GM12878 (cell line): ENCODE data around the gene MTIF3. TPM values are rescaled to one million over a fixed set of nuclear protein-coding genes. Genes with fewer than 3 reads are reported as not detected.

Source experiments
- ATAC-seq: fragments of 200-7000 bp; cut with Tn5 transposase; 3 replicates; pipeline ENCODE4 v1.9.1; 2020; ENCODE audit warnings: mild to moderate bottlenecking, moderate library complexity
- BruUV-seq: library from RNA; stranded (reverse); fragments of 400-500 nt; replicated peaks from 2 replicates; lab custom pipeline; 2021; lab: Mats Ljungman, UMichigan
- CTCF ChIA-PET: fragments of 300-600 bp; sonication (Branson Sonifier 250); formaldehyde crosslinking; extraction: SDS; loops from one replicate; lab custom pipeline; 2021; ENCODE audit warnings: inconsistent platforms; lab: Yijun Ruan, JAX
- POLR2A ChIA-PET: fragments of 350-600 bp; formaldehyde crosslinking; extraction: SDS; loops from one replicate; lab custom pipeline; 2021; ENCODE audit warnings: inconsistent platforms; lab: Charles Lee
- RAD21 ChIA-PET: fragments of 300-600 bp; sonication (Branson Sonifier 250); formaldehyde crosslinking; loops from one replicate; lab custom pipeline; 2023; ENCODE audit warnings: antibody characterized with exemption; ENCODE audit not compliant: unreplicated experiment; lab: Charles Lee
- SMC1A ChIA-PET: fragments of 300-600 bp; sonication (Branson Sonifier 250); formaldehyde crosslinking; loops from one replicate; lab custom pipeline; 2023; ENCODE audit not compliant: unreplicated experiment, uncharacterized antibody; lab: Charles Lee
- DNase-seq: peaks from one replicate; pipeline ENCODE4 v3.0.0-alpha.2; 2011; ENCODE audit warnings: low read depth, low spot score
- FAIRE-seq: peaks from 3 replicates; lab custom pipeline; 2011; peaks lifted over from hg19 to GRCh38; lab: Jason Lieb, UNC
- H2AFZ ChIP-seq: 2 replicates; pipeline ENCODE4 v1.6.0; 2011; ENCODE audit warnings: low read depth, low read length, control low read depth; ENCODE audit not compliant: control insufficient read depth
- H3K27ac ChIP-seq: 2 replicates; pipeline ENCODE4 v1.5.1; 2011; ENCODE audit warnings: control low read depth; ENCODE audit not compliant: control insufficient read depth, insufficient read depth
- H3K27me3 ChIP-seq, 2 experiments: replicated peaks in 1 of 2; 2 replicates each; pipeline versions ENCODE4 v1.6.0 to v1.6.1; 2011; ENCODE audit warnings: low read length in 1 of 2; ENCODE audit not compliant: control insufficient read depth in 2 of 2, insufficient read depth in 2 of 2
- H3K36me3 ChIP-seq, 2 experiments: 2 replicates each; pipeline ENCODE4 v1.5.1; 2011; ENCODE audit warnings: low read length in 1 of 2; ENCODE audit not compliant: control insufficient read depth in 2 of 2, insufficient read depth in 2 of 2
- H3K4me1 ChIP-seq: 2 replicates; pipeline ENCODE4 v1.6.1; 2011; ENCODE audit warnings: mild to moderate bottlenecking, low read length, moderate library complexity, mixed read lengths; ENCODE audit not compliant: control insufficient read depth, insufficient read depth
- H3K4me2 ChIP-seq: 2 replicates; pipeline ENCODE4 v1.6.0; 2011; ENCODE audit warnings: control low read depth; ENCODE audit not compliant: control insufficient read depth, insufficient read depth
- H3K4me3 ChIP-seq: fragments of 200-600 bp; sonication (generic); 2 replicates; pipeline ENCODE4 v1.5.1; 2016
- H3K79me2 ChIP-seq: 2 replicates; pipeline ENCODE4 v1.6.0; 2011; ENCODE audit warnings: low read length; ENCODE audit not compliant: control insufficient read depth, insufficient read depth
- H3K9ac ChIP-seq: 2 replicates; pipeline ENCODE4 v1.8.0; 2011; ENCODE audit warnings: low read length, control low read depth, mixed read lengths; ENCODE audit not compliant: control insufficient read depth, insufficient read depth
- H3K9me3 ChIP-seq: replicated peaks from 3 replicates; pipeline ENCODE4 v1.5.1; 2011; ENCODE audit warnings: mild to moderate bottlenecking, low read length; ENCODE audit not compliant: control insufficient read depth, insufficient read depth
- H4K20me1 ChIP-seq: 2 replicates; pipeline ENCODE4 v1.6.0; 2011; ENCODE audit not compliant: control insufficient read depth, insufficient read depth
- ATF3 ChIP-seq: IDR thresholded peaks from 2 replicates; pipeline ENCODE4 v1.6.1; 2011; ENCODE audit warnings: low read depth, mild to moderate bottlenecking, low read length, moderate library complexity, borderline replicate concordance; ENCODE audit errors: extremely low read depth
- FOXM1 ChIP-seq: IDR thresholded peaks from 2 replicates; pipeline ENCODE4 v1.6.1; 2012; ENCODE audit warnings: low read depth, mild to moderate bottlenecking, inconsistent platforms, low read length, moderate library complexity
- IKZF1 ChIP-seq: fragments of 450-650 bp; conservative IDR thresholded peaks from 2 replicates; pipeline ENCODE4 v1.6.1; 2017; ENCODE audit warnings: antibody characterized with exemption, mild to moderate bottlenecking
- MEF2B ChIP-seq: fragments of 450-650 bp; IDR thresholded peaks from 2 replicates; pipeline ENCODE4 v1.6.1; 2018; ENCODE audit warnings: mild to moderate bottlenecking, moderate library complexity; ENCODE audit not compliant: partially characterized antibody, poor library complexity, severe bottlenecking
- NBN ChIP-seq: fragments of 450-650 bp; IDR thresholded peaks from 2 replicates; pipeline ENCODE4 v1.6.1; 2016
- NKRF ChIP-seq: fragments of 450-650 bp; conservative IDR thresholded peaks from 2 replicates; pipeline ENCODE4 v1.6.1; 2017; ENCODE audit warnings: mild to moderate bottlenecking, moderate library complexity
- NR2F1 ChIP-seq: fragments of 450-650 bp; conservative IDR thresholded peaks from 2 replicates; pipeline ENCODE4 v1.6.1; 2017; ENCODE audit warnings: mild to moderate bottlenecking
- PML ChIP-seq: IDR thresholded peaks from 2 replicates; pipeline ENCODE4 v1.6.1; 2012; ENCODE audit warnings: low read length, inconsistent platforms
- RBBP5 ChIP-seq: fragments of 200-600 bp; sonication (generic); conservative IDR thresholded peaks from 2 replicates; pipeline ENCODE4 v1.6.1; 2016
- RELA ChIP-seq: fragments of 450-650 bp; IDR thresholded peaks from 2 replicates; pipeline ENCODE4 v1.8.0; 2014; ENCODE audit warnings: borderline replicate concordance; ENCODE audit not compliant: partially characterized antibody
- RUNX3 ChIP-seq: IDR thresholded peaks from 2 replicates; pipeline ENCODE4 v1.6.1; 2012; ENCODE audit warnings: low read length, inconsistent platforms
- SIN3A ChIP-seq: IDR thresholded peaks from 2 replicates; pipeline ENCODE4 v1.6.1; 2012; ENCODE audit warnings: low read depth, low read length, improper control_type of control experiment
- SMARCA5 ChIP-seq: fragments of 450-650 bp; IDR thresholded peaks from 2 replicates; pipeline ENCODE4 v1.6.1; 2017; ENCODE audit warnings: mild to moderate bottlenecking
- TARDBP ChIP-seq: IDR thresholded peaks from 2 replicates; pipeline ENCODE4 v1.6.1; 2016; ENCODE audit warnings: borderline replicate concordance
- ZNF207 ChIP-seq: fragments of 450-650 bp; IDR thresholded peaks from 2 replicates; pipeline ENCODE4 v1.6.1; 2014; ENCODE audit warnings: antibody characterized with exemption, mild to moderate bottlenecking, borderline replicate concordance
- WGBS: methylation state at CpG from one replicate; pipeline ENCODE4 v1.1.6; 2016; ENCODE audit warnings: low lambda C conversion rate; ENCODE audit not compliant: insufficient replicate concordance, insufficient coverage; ENCODE audit errors: missing lambda C conversion rate; 5-methylcytosine and 5-hydroxymethylcytosine counted together
- in situ Hi-C: fragments of 300-500 bp; cut with MboI; formaldehyde crosslinking; loops from 9 replicates; pipeline ENCODE4 v1.14.3; 2018; ENCODE audit warnings: mixed read lengths
- intact Hi-C: fragments of 100-400 bp; cut with micrococcal nuclease; formaldehyde crosslinking; loops from one replicate; pipeline ENCODE4 v1.14.2; 2022; ENCODE audit not compliant: unreplicated experiment
- polyA plus RNA-seq, 11 experiments: library from polyadenylated mRNA; depleted of rRNA in 4 of 11; unstranded in 6 of 11; stranded (reverse) in 5 of 11; fragments of >200 nt; fragmentation: Nextera tagmentation in 4 of 11; fragmentation: Illumina TruSeq in 1 of 11; extraction: Ambion mirVana in 4 of 11; extraction: Trizol in 1 of 11; gene quantifications; 1 replicate in 1 of 11; 2 replicates in 10 of 11; pipeline versions ENCODE4 v1.2.1 to v1.2.3, GENCODE V29; 2011 to 2016; ENCODE audit warnings: inconsistent platforms in 2 of 11, missing spikeins in 2 of 11, low read depth in 1 of 11
- total RNA-seq, 4 experiments: library from RNA; depleted of rRNA in 3 of 4; stranded (reverse); fragments of >200 nt in 3 of 4; fragmentation: Illumina TruSeq in 1 of 4; extraction: Trizol in 1 of 4; gene quantifications; 2 replicates each; pipeline versions ENCODE4 v1.2.1 to v1.2.3, GENCODE V29; 2013 to 2021
- TF ChIP-seq, protein P1 (sequence below): fragments of 450-650 bp; IDR thresholded peaks from 2 replicates; pipeline ENCODE4 v1.6.1; 2016; ENCODE audit warnings: mild to moderate bottlenecking

Gene MTIF3
- total and polyA plus RNA-seq, 10 of the 15 experiments (the other 5 are each of a cell fraction or from before 2014, with no cell fraction given), result 22.4 to 73.9 (median 49.7) TPM

DNA sequence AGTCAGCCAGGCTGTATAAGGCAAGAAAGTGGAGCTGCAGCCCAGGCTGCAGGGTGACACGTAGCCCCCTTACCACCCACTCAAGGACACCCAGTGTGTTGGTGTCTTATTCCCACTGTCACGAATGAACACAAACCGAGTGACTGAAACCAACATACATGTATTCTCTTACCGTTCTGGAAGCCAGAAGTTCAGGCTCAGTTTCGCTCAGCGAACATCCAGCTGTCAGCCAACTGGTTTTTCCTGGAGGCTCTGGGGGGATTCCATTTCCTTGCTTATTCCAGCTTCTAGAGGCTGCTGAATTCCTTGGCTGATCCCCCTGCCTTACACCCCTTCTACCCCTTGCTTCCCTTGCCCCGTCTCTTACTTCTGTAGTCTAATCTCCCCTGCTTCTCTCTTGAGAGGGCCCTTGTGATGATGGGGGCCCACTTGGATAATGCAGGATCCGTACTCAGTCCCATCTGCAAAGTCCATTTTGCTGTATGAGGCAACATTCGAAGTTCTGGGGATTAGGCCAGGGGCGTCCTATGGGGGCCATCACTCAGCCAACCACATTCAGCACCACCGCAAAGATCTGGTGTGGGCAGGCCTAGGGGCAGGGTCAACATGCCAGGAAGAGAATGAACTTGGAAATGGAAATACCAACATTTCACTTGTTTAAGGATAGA lies 47.3 kb upstream of the MTIF3 start:
- Histone ChIP-seq H3K4me3 (no peak overlapping the region), H3K79me2 (no peaks in the 10 kb centered on the region), H3K36me3 (no peaks in the 10 kb centered on the region), H3K27ac (no peak overlapping the region), H3K4me2 (no peak overlapping the region), H3K9me3 (no peaks in the 10 kb centered on the region), H4K20me1 (no peaks in the 10 kb centered on the region), H3K9ac (no peak overlapping the region), H3K27me3 (no peaks in the 10 kb centered on the region), H2AFZ (no peak overlapping the region), H3K4me1 (no peaks in the 10 kb centered on the region)
- DNase-seq (no peak), FAIRE-seq (no peak), ATAC-seq (no peak)
- ChIA-PET CTCF (no interaction called here), RAD21 (no interaction called here), SMC1A (no interaction called here), POLR2A (no interaction called here)
- TF ChIP-seq MEF2B (no peak), ATF3 (no peak), ZNF207 (no peak), RBBP5 (no peak), SIN3A (no peak), RELA (no peak), TARDBP (no peak), SMARCA5 (no peak), IKZF1 (no peak), FOXM1 (no peak), NR2F1 (no peak), PML (no peak), NKRF (no peak), RUNX3 (no peak), NBN (no peak)
- TF ChIP-seq, protein P1, sequence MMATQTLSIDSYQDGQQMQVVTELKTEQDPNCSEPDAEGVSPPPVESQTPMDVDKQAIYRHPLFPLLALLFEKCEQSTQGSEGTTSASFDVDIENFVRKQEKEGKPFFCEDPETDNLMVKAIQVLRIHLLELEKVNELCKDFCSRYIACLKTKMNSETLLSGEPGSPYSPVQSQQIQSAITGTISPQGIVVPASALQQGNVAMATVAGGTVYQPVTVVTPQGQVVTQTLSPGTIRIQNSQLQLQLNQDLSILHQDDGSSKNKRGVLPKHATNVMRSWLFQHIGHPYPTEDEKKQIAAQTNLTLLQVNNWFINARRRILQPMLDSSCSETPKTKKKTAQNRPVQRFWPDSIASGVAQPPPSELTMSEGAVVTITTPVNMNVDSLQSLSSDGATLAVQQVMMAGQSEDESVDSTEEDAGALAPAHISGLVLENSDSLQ, result no peak
- WGBS, result 53% methylated on average over 11 of the region's 11 CpGs
- no TSS peak for BruUV-seq
- intact Hi-C loops (no loop called here), in situ Hi-C loops (no loop called here)
